ENCODE results near the gene PEX11A. TPM values are rescaled to one million over a fixed set of nuclear protein-coding genes. Genes with fewer than 3 reads are reported as not detected.

PEX11A gene
- total and polyA plus RNA-seq, 4 experiments from 2014 or later, result 0.78 to 3.0 (median 2.8) TPM

GRCh38 chr15:89669941-89670340 lies 20.6 kb downstream of the PEX11A start:
- Mint-ChIP-seq H3K27ac (no peak overlapping the region), H3K36me3 (no peaks in the 10 kb centered on the region), H3K9me3 (no peaks in the 10 kb centered on the region), H3K4me1 (peaks cover 0 to 2% (median 1%) of the 10 kb centered on the region in 4 donors), H3K4me3 (no peak overlapping the region), H3K27me3 (peaks cover 1 to 11% of the 10 kb centered on the region in 2 donors)
- no peak overlapping the region for H3K27ac ChIP-seq (ENCODE audit: low read depth, low read length)
- no peaks in the 10 kb centered on the region for H3K36me3 ChIP-seq (ENCODE audit: insufficient read depth, low read length)
- CTCF ChIA-PET (ENCODE audit: partially characterized antibody), result interaction anchor here (1.5 kb wide), 1 partner anchor 12 kb away, joined by 3 read pairs; no protein-coding TSS in a partner anchor
- H3K4me3 ChIP-seq (ENCODE audit: low read length in 2 of 2), result no peak overlapping the region
- POLR2A ChIA-PET (ENCODE audit: partially characterized antibody), result no interaction called here
- no peaks in the 10 kb centered on the region for H3K4me1 ChIP-seq (ENCODE audit: insufficient read depth, low read length)
- H3K9me3 ChIP-seq (ENCODE audit: control insufficient read depth in 1 of 2, low read length in 2 of 2), result no peaks in the 10 kb centered on the region
- DNase-seq, result no peak
- H3K27me3 ChIP-seq (ENCODE audit: insufficient read depth, low read length), result peaks cover 7% of the 10 kb centered on the region
- intact Hi-C loops (cut with micrococcal nuclease), result no loop called here

DNA sequence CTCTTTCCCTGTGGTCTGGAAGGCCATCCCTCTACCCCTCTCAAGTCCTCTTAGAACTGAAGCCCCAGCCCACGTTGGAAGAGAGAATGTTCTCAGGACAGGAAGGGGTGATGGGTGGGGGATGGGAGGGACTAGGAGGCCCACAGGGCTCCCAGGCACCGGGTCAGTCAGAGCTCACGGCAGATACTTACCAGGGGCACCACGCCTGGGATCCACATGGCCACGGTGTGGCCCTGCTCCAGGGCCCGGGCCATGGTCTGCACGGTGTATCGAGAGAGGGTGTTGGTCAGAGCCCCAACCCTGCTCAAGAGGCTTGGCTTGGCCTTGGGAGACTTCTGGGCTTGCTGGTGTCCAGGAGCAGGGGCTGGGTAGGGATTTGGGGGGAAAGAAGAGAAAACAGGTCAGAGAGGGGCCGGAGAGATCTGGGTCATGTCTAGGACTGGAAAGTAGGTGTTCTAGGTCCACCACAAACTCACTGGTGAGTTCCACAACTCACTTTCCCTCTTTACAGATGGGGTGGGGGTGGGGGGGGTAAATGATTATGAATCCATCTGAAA lies 21.2 kb downstream of the PEX11A start:
- no peaks in the 10 kb centered on the region for H3K9me3 Mint-ChIP-seq
- Histone ChIP-seq H3K4me3 (ENCODE audit: low read length in 2 of 2) (no peak overlapping the region), H3K9me3 (ENCODE audit: control insufficient read depth in 1 of 2, low read length in 2 of 2) (no peaks in the 10 kb centered on the region), H3K27me3 (ENCODE audit: insufficient read depth, low read length) (peaks cover 12% of the 10 kb centered on the region), H3K27ac (ENCODE audit: low read depth, low read length) (no peak overlapping the region), H3K36me3 (ENCODE audit: insufficient read depth, low read length) (no peaks in the 10 kb centered on the region), H3K4me1 (ENCODE audit: insufficient read depth, low read length) (no peaks in the 10 kb centered on the region)
- H3K27me3 Mint-ChIP-seq, result peaks cover 7 to 16% of the 10 kb centered on the region in 2 donors
- intact Hi-C loops (cut with micrococcal nuclease), result no loop called here
- no peak for DNase-seq
- no peak overlapping the region for H3K4me3 Mint-ChIP-seq
- no peak overlapping the region for H3K27ac Mint-ChIP-seq
- ChIA-PET POLR2A (ENCODE audit: partially characterized antibody) (no interaction called here), CTCF (ENCODE audit: partially characterized antibody) (interaction anchor here (1.5 kb wide), 1 partner anchor 11 kb away, joined by 3 read pairs; no protein-coding TSS in a partner anchor)
- H3K36me3 Mint-ChIP-seq, result no peaks in the 10 kb centered on the region
- peaks cover 0 to 7% (median 4%) of the 10 kb centered on the region in 4 donors for H3K4me1 Mint-ChIP-seq

DNA sequence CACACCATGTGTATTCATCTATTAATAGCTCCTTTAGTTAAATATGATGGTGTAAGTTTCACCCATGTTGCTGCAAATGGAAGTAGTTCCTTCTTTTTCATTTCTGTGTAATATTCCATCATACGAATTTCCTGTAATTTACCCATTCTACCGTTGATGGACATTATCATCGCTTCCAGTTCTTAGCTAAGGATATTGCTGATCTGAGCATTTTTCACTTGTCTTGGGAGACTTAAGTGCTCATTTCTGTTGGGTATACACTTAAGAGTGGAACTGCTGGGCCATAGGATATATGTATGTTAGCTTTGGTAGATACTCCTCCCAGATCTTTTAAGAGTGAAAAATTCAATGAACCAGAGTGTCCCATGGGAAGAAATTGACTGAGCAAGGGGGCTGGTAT lies 22.4 kb downstream of the PEX11A start:
- Mint-ChIP-seq H3K9me3 (no peaks in the 10 kb centered on the region), H3K27me3 (peaks cover 9 to 19% of the 10 kb centered on the region in 2 donors), H3K36me3 (no peaks in the 10 kb centered on the region), H3K27ac (no peak overlapping the region), H3K4me1 (peaks cover 1 to 9% (median 4%) of the 10 kb centered on the region in 4 donors), H3K4me3 (no peak overlapping the region)
- no peaks in the 10 kb centered on the region for H3K9me3 ChIP-seq (ENCODE audit: control insufficient read depth in 1 of 2, low read length in 2 of 2)
- no peak overlapping the region for H3K27ac ChIP-seq (ENCODE audit: low read depth, low read length)
- POLR2A ChIA-PET (ENCODE audit: partially characterized antibody), result no interaction called here
- H3K36me3 ChIP-seq (ENCODE audit: insufficient read depth, low read length), result no peaks in the 10 kb centered on the region
- CTCF ChIA-PET (ENCODE audit: partially characterized antibody), result no interaction called here
- no peak for DNase-seq
- intact Hi-C loops (cut with micrococcal nuclease), result no loop called here
- peaks cover 12% of the 10 kb centered on the region for H3K27me3 ChIP-seq (ENCODE audit: insufficient read depth, low read length)
- H3K4me3 ChIP-seq (ENCODE audit: low read length in 2 of 2), result no peak overlapping the region
- H3K4me1 ChIP-seq (ENCODE audit: insufficient read depth, low read length), result no peaks in the 10 kb centered on the region

- CTCF ChIA-PET (ENCODE audit: partially characterized antibody), result no interaction called here
- Histone ChIP-seq H3K27me3 (ENCODE audit: insufficient read depth, low read length) (peaks cover 12% of the 10 kb centered on the region), H3K27ac (ENCODE audit: low read depth, low read length) (no peak overlapping the region)
These were observed 22.9 kb downstream of the PEX11A start for GRCh38 chr15:89667706-89667960.

DNA sequence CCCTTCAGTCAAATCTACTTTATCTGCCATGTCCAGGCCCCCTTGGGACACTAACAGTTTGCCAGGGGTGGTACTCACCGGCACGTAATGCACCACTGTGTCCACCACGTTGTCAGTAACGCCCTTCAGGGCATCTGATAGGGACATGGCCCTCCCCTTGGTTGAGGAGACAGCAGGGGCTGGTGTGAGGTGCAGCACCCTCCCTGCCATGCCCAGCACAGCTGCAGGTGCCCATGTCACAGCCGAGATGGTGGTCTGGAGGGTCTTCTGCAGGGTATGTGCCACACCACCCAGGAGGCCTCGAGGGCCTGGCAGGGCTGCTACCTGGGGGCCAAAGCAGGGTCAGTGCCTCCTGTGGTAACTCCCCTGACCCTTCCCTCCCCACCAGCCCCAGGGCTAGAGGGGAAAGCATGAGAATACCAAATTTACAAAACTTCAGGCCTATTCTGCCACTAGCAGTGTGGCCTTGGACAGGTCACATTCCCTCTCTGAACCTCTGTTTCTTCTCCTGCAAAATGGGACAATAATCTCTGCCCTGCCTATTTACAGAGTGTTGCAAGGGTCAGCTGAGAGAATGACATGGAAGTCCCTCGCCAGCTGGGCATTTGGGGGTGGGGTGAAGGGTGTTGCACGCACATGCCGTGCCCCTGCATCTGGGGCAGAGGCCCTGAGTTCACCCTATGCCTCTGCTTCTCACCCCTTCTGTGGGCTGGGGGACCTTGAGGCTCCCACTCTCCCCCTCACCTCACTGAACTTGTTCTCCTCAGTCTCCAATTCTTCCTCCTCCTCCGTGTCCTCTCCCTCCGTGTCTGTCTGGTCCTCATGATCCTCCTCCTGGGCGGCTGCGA lies 23.5 kb downstream of the PEX11A start:
- peaks cover 1 to 9% (median 4%) of the 10 kb centered on the region in 4 donors for H3K4me1 Mint-ChIP-seq
- POLR2A ChIA-PET (ENCODE audit: partially characterized antibody), result no interaction called here
- Histone ChIP-seq H3K27ac (ENCODE audit: low read depth, low read length) (no peak overlapping the region), H3K36me3 (ENCODE audit: insufficient read depth, low read length) (no peaks in the 10 kb centered on the region), H3K9me3 (ENCODE audit: control insufficient read depth in 1 of 2, low read length in 2 of 2) (no peaks in the 10 kb centered on the region), H3K4me1 (ENCODE audit: insufficient read depth, low read length) (no peaks in the 10 kb centered on the region), H3K27me3 (ENCODE audit: insufficient read depth, low read length) (peaks cover 12% of the 10 kb centered on the region), H3K4me3 (ENCODE audit: low read length in 2 of 2) (no peak overlapping the region)
- DNase-seq, result no peak
- H3K9me3 Mint-ChIP-seq, result no peaks in the 10 kb centered on the region
- H3K36me3 Mint-ChIP-seq, result no peaks in the 10 kb centered on the region
- peaks cover 14 to 26% of the 10 kb centered on the region in 2 donors for H3K27me3 Mint-ChIP-seq
- peak overlapping the region in 1 of 8 donors; percentile 65 for H3K4me3 Mint-ChIP-seq
- intact Hi-C loops (cut with micrococcal nuclease), result no loop called here
- no peak overlapping the region for H3K27ac Mint-ChIP-seq
- CTCF ChIA-PET (ENCODE audit: partially characterized antibody), result no interaction called here

More at GRCh38 chr15:89667706-89667960, 22.9 kb downstream of the PEX11A start:
- Mint-ChIP-seq H3K9me3 (no peaks in the 10 kb centered on the region), H3K4me1 (peaks cover 1 to 9% (median 4%) of the 10 kb centered on the region in 4 donors), H3K4me3 (peak overlapping the region in 1 of 8 donors; percentile 65), H3K36me3 (no peaks in the 10 kb centered on the region), H3K27ac (no peak overlapping the region), H3K27me3 (peaks cover 9 to 22% of the 10 kb centered on the region in 2 donors)
- Histone ChIP-seq H3K4me3 (ENCODE audit: low read length in 2 of 2) (no peak overlapping the region), H3K4me1 (ENCODE audit: insufficient read depth, low read length) (no peaks in the 10 kb centered on the region), H3K36me3 (ENCODE audit: insufficient read depth, low read length) (no peaks in the 10 kb centered on the region), H3K9me3 (ENCODE audit: control insufficient read depth in 1 of 2, low read length in 2 of 2) (no peaks in the 10 kb centered on the region)
- POLR2A ChIA-PET (ENCODE audit: partially characterized antibody), result no interaction called here
- intact Hi-C loops (cut with micrococcal nuclease), result no loop called here
- DNase-seq, result no peak

- Histone ChIP-seq H3K36me3 (ENCODE audit: insufficient read depth, low read length) (no peaks in the 10 kb centered on the region), H3K4me1 (ENCODE audit: insufficient read depth, low read length) (no peaks in the 10 kb centered on the region), H3K27me3 (ENCODE audit: insufficient read depth, low read length) (peaks cover 12% of the 10 kb centered on the region), H3K27ac (ENCODE audit: low read depth, low read length) (no peak overlapping the region), H3K4me3 (ENCODE audit: low read length in 2 of 2) (no peak overlapping the region), H3K9me3 (ENCODE audit: control insufficient read depth in 1 of 2, low read length in 2 of 2) (no peaks in the 10 kb centered on the region)
- DNase-seq, result no peak
- CTCF ChIA-PET (ENCODE audit: partially characterized antibody), result no interaction called here
- Mint-ChIP-seq H3K36me3 (no peaks in the 10 kb centered on the region), H3K27me3 (peaks cover 14 to 28% of the 10 kb centered on the region in 2 donors), H3K4me1 (peaks cover 1 to 9% (median 4%) of the 10 kb centered on the region in 4 donors), H3K27ac (no peak overlapping the region), H3K9me3 (no peaks in the 10 kb centered on the region), H3K4me3 (no peak overlapping the region)
- intact Hi-C loops (cut with micrococcal nuclease), result no loop called here
- POLR2A ChIA-PET (ENCODE audit: partially characterized antibody), result no interaction called here
These were observed 24.2 kb downstream of the PEX11A start for GRCh38 chr15:89666184-89666857.

DNA sequence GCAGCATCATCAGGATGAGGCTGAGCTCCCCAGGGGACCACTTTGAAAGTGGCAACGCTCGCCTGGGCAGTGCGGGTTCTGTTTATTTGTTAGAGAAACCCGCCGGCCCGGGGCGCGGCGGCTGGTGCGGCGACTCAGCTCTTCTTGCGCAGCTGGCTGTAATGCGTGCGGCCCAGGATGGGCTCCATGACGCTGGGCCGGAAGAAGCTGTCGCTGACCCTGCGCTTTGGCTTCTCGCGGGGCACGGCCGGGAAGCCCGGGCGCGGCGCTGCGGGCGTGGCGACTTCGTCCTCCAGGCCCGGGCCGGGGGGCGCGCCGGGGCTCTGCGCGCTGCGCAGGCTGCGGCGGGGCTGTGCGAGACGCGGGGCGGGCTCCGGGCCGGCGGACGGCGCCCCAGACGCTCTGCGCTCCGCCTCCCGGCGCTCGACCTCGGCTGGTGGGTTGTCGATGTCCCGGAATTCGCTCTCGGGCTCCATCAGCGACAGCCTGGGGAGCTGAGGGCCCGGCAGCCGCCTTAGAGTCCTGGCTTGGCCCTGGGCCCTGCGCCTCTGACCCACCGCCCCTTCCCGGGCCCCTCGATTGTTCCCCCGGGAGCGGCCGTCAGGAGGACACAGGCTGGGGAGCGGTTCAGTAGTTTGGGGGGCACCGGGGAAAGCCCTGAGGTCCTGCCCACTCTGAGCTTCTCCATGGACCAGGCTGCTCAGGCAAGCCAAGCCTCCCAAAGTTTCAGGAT lies 24.9 kb downstream of the PEX11A start:
- Mint-ChIP-seq H3K4me3 (peak overlapping the region in 1 of 8 donors; percentile 16), H3K27me3 (peaks cover 14 to 32% of the 10 kb centered on the region in 2 donors), H3K27ac (no peak overlapping the region), H3K9me3 (no peaks in the 10 kb centered on the region), H3K4me1 (peaks cover 1 to 9% (median 4%) of the 10 kb centered on the region in 4 donors), H3K36me3 (no peaks in the 10 kb centered on the region)
- no peaks in the 10 kb centered on the region for H3K9me3 ChIP-seq (ENCODE audit: control insufficient read depth in 1 of 2, low read length in 2 of 2)
- no peaks in the 10 kb centered on the region for H3K36me3 ChIP-seq (ENCODE audit: insufficient read depth, low read length)
- no peak for DNase-seq
- H3K4me3 ChIP-seq (ENCODE audit: low read length in 2 of 2), result no peak overlapping the region
- POLR2A ChIA-PET (ENCODE audit: partially characterized antibody), result no interaction called here
- H3K4me1 ChIP-seq (ENCODE audit: insufficient read depth, low read length), result no peaks in the 10 kb centered on the region
- peaks cover 12% of the 10 kb centered on the region for H3K27me3 ChIP-seq (ENCODE audit: insufficient read depth, low read length)
- intact Hi-C loops (cut with micrococcal nuclease), result no loop called here
- CTCF ChIA-PET (ENCODE audit: partially characterized antibody), result no interaction called here
- no peak overlapping the region for H3K27ac ChIP-seq (ENCODE audit: low read depth, low read length)
